HEK293 (cell line): Measurements from ENCODE around the gene H3-3A.

Experiments
- CTCF ChIP-seq: fragments of 450-650 bp; formaldehyde crosslinking; IDR thresholded peaks from 2 replicates; pipeline ENCODE4 v1.5.1; 2016; ENCODE audit warnings: missing biosample characterization, missing genetic modification characterization
- MZF1 ChIP-seq: fragments of 450-650 bp; formaldehyde crosslinking; IDR thresholded peaks from 2 replicates; pipeline ENCODE4 v1.5.1; 2017; ENCODE audit warnings: missing biosample characterization, missing genetic modification characterization, borderline replicate concordance
- ZNF239 ChIP-seq: fragments of 450-650 bp; formaldehyde crosslinking; IDR thresholded peaks from 2 replicates; pipeline ENCODE4 v1.5.1; 2016; ENCODE audit warnings: missing biosample characterization, missing genetic modification characterization
- ZNF350 ChIP-seq: fragments of 450-650 bp; formaldehyde crosslinking; IDR thresholded peaks from 2 replicates; pipeline ENCODE4 v1.5.0; 2017; ENCODE audit warnings: missing biosample characterization, mild to moderate bottlenecking, missing genetic modification characterization
- ZNF555 ChIP-seq: fragments of 450-650 bp; formaldehyde crosslinking; conservative IDR thresholded peaks from 2 replicates; pipeline ENCODE4 v1.5.1; 2017; ENCODE audit warnings: missing biosample characterization, mild to moderate bottlenecking, missing genetic modification characterization, inconsistent platforms

- TF ChIP-seq ZNF350 (tag by site-specific recombination) (no peak), CTCF (tag by site-specific recombination) (no peak), ZNF239 (tag by site-specific recombination) (no peak), MZF1 (tag by site-specific recombination) (no peak; the same call in 1 of the 2 replicates), ZNF555 (tag by site-specific recombination) (no peak)
These were observed 4.0 kb downstream of the H3-3A start for GRCh38 chr1:226066415-226067078.
